ENCODE measurements around the gene TCEANC.
"Not testable (repeated sequence)": the region's sequence is repeated elsewhere in the genome, so short reads cannot be mapped to it uniquely, and the experiment has no call there.

The TCEANC gene, protein sequence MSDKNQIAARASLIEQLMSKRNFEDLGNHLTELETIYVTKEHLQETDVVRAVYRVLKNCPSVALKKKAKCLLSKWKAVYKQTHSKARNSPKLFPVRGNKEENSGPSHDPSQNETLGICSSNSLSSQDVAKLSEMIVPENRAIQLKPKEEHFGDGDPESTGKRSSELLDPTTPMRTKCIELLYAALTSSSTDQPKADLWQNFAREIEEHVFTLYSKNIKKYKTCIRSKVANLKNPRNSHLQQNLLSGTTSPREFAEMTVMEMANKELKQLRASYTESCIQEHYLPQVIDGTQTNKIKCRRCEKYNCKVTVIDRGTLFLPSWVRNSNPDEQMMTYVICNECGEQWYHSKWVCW

DNA sequence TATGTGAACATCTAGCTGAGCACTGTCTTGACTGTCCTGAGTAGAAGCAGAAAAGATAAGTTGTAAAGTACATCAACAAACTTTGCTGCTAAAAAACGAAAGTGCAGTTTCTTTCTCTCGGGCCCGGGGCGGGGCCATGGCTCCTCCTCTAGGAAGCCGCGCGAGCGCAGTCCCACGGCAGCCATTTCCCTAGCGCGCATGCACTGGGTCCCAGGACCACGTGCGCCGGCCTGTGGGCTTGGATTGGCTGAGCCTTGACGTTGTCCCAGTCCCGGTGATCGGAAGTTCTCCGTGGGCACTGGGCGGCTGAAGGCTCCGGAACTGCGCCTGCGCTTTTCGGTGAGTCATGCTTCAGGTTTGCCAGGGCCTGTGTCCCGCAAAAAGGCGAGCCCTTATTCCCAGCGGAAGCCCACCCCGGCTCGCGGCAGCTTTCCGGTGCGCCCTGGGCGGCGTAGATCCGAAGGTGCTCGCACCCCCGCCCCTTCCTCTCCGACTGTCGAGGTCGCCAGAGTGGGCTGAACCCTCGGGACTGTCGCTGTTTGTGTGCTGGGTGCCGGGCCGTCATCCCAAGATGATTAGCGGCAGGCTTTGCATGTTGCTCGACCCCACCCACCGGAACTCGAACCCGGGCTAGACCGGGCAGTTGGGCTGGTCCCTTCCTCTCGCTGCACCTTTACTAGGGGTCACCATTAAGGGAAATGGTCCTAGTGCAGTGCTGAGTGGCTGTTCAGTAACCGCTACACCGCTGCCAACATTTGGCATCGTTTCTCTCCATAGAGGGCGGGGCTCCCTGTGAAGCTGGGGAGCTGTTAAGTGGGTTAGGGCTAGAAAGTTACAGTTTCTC is at the start of gene TCEANC:
TSS of gene TCEANC (plus strand) at position 292 of the 844 bp plus-strand sequence. CDS start 9,368 bp downstream, outside the sequence.
- FAIRE-seq = peak; percentile 98

DNA sequence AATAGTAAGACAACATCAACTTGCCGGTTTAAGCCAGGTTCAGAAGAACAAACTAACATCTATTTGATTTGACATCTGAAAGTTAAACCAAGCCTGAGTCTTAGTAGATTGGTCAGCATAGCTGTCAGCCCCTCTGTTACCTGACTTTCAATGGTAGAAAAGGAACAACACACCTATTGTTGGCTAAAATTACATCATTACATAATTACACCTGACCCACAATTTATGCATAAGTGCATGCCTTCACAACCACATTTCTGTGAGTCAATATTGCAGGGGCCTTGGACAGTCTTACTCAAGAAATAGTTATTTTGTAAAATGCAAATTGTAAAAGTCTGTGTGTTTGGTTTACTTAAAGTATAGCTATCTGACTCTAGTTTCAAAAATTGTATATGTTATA is 47.3 kb upstream of the TCEANC start:
- no peak for FAIRE-seq

DNA sequence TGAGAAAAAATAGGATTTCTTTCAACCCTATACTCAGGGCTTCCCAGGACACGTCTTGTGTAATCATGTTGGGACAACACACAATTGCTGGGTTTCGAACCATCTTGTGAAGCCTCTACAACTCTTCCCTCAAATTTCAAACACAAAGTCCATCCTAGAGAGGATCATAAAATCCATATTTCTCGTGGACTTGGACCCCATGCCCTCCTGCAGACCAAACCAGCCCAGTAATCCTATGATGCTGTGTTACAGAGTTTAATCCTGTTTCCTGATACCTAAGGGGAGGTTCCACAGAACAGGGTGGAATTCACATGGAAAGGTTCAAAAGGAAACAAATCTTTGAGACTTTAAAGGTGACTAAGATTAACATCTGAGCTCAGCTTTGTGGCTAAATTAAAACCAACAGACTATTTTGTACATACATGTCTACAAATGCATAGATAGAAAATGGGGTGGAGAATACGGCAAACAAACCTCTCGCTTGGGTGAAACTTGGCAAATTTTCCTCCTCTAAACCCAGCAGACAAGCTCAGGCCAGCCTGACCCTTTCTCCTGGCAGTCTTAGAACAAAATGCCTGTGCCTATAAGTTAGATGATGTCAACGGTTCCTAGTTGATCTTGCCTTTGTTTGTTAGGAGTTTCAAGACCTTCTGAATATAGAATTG is 45.5 kb upstream of the TCEANC start:
- FAIRE-seq = no peak

DNA sequence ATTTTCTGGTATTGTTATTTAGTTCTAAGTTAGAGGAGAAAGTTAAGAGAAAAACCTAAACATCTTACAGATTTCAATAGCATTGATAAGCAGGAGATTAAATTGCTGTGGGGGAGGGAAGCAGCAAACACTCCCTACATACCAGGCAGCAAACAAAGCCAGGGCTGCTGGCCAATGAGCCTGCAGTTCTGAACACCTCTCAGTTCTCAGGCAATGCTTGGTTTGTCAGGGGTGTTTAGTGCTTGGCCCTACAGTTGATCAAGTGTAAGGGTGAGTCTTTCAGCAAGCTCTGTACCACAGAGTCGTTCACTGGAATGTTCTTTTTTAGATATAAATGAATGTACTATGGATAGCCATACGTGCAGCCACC is 45.0 kb upstream of the TCEANC start:
- no peak for FAIRE-seq

DNA sequence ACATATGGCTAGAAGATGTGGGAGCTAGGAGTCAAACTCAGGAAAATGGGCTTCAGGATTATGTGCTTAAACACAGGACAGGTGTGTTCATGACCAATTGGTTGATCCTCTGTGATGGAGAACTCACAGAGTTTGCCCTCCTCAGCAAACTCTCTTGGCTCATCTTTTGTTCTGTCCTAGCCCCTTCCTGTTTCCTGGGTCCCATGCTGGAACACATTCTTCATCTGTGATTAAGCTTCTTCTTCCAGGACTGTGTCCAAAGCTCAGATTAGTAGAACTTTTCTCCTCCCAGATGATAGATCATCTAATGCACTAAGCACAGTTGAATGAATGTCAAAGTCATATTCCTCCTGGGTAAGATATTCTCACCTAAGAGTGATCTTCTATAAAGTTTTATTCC is 38.8 kb upstream of the TCEANC start:
- FAIRE-seq = no peak

DNA sequence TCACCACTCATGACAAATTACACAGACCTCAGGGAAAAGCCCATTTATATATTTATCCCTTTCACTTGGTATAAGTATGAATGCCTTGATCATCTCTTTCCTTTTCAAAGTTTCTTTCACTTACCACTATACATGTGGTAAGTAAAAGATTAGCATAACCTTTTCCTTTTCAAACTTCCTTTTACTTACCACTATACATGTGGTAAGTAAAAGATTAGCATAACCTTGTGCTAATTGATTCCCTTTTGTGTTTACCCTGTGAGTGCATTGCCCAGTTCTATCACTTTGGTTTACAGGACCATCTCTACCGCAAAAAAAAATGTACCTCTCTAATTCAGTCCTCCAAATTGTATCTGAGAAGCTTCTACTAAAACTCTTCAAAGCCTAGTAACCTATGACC is 32.7 kb upstream of the TCEANC start:
- no peak for FAIRE-seq

DNA sequence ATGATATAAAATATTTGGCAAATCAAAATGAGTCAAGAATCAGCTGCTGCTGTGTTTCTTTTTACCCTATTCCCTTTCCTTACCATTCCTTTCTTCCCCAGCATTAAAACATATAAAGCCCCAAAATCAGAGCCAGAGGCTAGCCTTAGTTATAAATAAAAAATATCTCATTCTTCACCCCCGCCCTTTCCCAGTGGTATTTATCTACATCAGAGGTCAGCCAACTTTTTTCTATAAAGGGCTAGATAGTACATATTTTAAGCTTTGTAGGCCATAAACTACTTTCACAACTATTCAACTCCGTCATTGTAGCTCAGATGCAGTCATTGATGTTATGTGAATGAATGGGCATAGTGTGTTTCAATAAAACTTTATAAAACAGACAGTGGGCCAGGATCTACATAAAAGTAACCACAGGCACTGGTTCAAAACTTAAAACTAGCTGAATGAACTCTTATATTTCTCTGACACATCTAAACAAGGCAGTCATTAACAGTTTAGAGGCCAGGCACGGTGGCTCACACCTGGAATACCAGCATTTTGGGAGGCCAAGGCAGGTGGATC is 30.5 kb upstream of the TCEANC start:
- no peak for FAIRE-seq

DNA sequence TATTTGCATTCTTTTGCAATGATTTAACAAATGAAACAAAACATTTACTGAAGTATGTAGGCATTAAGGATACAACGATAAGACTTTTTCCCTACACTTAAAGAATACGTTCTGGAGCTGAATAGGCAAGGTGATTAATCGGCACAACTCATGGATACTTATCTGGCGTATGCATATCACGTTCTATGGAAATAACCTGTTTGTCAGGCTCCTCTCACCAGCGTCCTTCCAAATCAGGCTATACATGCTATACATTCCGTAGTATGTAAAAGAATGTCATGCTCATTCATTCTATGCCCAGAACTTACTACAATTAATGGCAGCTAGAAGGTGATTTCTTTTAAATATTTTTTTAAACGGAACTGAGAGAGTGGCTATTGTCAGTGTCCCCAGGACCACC is 25.6 kb upstream of the TCEANC start:
- no peak for FAIRE-seq

DNA sequence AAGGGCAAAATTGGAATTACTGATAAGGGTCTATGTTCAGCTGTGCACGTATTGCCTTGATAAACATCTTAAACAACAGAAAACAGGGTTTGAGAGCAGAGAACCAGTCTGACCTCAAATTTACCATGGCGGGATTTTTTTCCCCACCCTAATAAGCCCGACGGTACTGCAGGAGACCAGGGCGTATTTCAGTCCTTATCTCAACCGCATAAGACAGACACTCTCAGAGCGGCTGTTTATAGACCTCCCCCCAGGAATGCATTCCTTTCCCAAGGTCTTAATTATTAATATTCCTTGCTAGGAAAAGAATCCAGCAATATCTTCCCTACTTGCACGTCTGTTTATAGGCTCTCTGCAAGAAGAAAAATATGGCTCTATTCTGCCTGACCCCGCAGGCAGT is 15.7 kb upstream of the TCEANC start:
- not testable (repeated sequence) for FAIRE-seq

DNA sequence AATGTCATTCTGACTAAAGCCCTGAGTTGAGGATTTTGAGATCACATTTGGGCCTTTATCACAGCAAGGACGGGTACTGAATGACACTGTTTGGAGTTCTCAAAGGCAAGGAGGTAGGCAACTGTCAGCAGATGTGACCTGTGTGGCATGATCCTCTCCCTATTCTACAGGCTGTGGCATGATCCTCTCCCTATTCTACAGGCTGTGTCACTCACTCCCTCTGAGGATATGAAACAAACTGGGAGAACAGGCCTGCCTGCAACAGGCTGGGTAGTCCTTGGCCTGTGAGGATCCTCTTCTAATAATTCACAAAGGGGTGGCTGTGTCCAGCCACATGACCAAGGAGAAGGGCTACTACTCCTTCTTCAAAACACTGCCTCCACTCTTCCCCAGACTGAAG is 14.9 kb upstream of the TCEANC start:
- FAIRE-seq = no peak

DNA sequence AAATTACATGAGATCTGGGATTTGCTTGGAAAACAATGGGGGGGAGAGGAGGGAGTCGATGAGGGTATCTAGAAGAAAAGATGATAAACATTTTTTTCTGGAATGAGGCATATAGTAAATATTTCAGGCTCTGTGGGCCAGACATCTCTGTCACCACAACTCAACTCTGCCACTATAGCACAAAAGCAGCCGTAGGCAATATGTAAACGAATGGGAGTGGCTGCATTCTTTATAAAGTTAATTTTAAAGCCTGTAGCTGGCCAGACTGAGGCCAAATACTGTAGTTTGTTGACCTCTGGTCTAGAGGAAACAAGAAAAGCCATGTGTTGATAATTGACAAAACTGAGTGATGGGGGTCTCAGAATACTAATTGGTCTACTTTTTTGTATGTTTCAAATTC is 14.1 kb upstream of the TCEANC start:
- FAIRE-seq = no peak

DNA sequence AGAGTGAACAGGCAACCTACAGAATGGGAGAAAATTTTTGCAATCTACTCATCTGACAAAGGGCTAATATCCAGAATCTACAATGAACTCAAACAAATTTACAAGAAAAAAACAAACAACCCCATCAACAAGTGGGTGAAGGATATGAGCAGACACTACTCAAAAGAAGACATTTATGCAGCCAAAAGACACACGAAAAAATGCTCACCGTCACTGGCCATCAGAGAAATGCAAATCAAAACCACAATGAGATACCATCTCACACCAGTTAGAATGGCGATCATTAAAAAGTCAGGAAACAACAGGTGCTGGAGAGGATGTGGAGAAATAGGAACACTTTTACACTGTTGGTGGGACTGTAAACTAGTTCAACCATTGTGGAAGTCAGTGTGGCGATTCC is 11.3 kb upstream of the TCEANC start:
- FAIRE-seq = not testable (repeated sequence)

DNA sequence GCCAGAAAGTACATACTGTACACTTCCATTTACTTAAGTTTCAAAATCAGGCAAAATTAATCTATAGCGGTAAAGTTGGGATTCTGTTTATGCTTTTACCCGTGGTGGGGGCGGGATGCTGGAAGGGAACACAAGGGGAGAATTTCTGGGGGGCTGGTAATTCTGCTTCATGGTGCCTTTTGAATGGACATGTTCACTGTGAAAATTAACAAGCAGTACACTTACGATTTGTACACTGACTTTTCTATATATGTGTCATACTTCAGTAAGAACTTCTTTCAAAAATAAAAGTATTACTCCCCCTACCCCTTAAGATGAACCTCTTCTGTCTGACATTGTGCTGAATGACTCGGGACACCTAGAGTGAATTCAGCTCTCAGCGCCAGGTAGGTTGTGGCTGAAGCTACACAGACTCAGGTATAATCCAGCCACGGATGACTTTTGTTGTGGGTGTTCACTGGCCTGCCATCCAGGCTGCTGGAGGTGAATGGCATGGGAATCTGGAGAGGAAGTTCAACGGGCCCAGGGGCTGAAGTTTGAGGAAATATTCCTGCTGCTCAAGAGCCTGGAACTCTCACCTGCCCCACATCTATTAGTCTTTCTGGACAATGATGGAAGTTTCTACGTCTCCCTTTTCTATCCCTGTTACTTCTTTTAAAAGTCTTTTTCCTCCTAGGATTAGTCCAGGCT is 7.3 kb upstream of the TCEANC start:
- FAIRE-seq = no peak

DNA sequence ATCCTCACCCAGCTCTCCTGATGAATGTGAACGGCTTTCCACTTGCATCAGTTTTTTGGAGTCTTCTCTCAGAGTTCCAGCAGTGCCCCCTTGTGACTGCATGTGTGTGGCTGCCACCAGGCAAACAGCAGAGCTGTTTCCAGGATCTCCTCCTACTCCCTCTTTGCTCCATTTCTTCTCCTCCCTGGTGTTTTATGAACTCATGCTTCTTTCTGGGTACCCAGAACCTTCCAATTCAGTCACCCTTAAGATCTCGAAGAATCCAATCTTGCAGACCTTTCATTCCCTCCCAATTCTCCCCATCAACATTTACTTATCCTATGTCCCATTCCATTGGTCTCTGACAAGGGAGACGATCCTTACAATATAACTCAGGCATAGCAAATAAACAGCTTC is 6.8 kb upstream of the TCEANC start:
- peak; percentile 76 for FAIRE-seq

DNA sequence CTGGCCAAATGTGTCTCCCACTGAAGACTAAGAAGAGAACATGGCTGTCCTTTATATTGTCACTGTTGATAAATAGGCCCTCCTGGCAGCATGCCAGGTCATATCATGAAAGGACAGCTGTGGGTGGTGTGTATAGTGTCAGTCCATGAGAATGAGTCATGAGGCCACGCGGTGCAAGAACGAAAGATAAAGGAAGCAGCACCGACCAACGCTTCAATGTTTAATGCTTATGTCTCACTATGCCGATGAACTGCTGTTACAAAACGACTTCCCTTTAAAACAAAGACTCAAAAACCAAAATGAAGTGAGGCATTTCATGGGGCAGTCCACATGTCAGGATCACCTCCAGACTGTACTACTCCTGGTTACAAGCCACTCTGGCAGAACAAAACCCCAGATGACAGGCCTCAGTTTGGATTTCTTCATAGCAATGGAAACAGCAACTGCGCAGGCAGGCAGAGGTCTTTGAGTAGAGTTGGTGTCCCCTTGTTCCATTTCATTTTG is 5.2 kb upstream of the TCEANC start:
- no peak for FAIRE-seq

DNA sequence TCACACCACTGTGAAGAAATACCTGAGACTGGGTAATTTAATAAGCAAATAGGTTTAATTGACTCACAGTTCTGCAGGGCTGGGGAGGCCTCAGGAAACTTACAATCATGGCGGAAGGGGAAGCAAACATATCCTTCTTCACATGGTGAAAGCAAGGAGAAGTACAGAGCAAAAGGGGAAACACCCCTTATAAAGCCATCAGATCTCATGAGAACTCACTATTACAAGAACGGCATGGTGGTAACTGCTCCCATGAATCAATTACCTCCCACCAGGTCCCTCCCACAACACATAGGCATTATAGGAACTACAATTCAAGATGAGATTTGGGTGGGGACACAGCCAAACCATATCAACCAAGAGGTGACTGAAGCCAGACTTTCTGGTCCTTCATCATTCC is 4.6 kb upstream of the TCEANC start:
- not testable (repeated sequence) for FAIRE-seq

DNA sequence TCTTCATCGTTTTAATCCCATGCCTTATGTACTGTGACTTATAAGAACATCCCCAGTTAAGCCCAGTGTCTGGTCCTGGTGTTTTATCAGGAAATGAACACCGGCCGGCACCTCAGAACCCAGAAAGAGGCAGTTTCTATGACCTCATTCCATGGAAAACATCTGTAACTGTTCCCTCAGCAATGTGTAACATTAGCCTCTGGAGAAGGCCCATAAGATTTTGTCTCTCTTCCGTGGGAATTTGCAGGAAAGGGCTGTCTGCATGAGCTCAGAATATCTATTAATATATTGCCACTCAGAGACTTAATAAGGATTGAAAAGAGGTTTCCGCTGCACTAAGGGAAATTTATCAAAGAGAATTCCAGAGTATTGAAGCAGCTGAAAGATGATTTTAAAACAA is 3.1 kb upstream of the TCEANC start:
- FAIRE-seq = no peak

DNA sequence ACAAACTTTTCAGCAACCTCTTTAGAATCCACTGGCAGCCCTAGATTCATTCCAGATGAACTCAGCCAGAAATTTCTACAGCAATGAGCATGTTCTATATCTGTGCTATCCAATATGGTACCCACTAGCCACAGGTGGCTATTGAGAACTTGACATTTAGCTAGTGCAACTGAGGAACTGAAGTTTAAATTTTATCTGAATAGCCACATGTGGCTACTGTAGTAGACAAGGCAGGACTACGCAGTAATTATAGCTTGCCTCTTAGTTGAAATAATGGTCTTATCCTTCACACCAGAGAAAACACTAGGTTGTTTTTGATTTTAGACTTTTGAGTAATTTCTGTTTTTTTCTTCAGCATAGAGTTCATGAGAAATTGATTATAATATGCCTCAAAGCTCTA is 2.6 kb upstream of the TCEANC start:
- FAIRE-seq = no peak

DNA sequence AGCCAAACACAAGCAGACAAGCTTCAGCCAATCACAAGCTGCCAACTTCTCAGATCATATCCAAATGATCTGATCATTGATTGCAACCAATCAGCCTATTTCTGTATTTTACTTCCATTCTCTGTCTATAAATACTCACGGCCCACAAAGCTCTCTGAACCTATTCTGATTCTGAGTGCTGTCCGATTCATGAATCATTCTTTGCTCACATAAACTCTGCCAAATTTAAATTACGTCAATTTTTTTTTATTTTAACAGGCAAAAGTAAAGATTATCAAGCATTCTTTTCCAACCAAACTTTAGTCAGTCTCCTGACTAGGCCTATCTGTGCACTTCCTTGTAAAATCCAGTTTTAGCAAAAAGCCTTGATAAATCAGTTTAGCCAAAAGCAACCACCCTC is 1.8 kb upstream of the TCEANC start:
- FAIRE-seq = no peak

DNA sequence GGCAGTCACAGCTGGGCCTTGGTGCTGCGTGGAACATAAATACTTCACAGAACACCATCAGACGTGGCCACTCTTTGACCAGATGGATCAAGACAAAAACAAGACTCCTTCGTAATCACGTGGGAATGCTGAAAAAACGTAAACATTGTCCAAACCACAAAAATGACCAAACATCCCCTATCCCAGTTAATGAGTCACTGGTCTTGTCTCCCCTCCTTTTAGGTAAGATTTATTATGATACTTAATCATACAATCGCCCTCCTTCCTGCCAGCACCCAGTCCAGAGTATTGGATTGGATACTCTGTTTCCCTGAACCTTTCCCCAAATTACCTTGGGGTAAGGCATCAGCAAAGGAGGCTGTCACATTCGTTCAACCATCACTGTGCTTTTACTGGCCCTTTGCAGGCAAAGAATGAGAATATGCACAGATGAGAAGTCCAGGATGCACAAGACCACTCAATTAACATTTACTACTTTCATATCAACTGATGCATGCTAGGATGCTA is 601 bp upstream of the TCEANC start:
- FAIRE-seq = no peak

DNA sequence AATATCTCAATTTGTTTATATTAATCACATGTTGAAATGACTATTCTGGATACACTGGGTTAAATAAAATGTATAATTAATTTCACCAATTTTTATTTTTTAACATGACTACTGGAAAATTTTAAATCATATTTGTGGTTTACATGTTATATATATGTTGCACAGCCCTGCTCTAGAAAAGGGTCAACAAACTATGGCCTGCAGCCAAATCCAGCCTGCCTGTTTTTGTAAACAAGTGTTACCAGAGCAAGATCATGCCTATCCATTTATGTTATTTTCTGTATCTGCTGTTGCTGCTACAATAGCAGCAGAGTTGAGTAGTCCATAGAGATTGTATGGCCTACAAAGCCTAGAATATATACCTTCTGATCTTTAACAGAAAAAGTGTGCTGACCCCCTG is 1.2 kb downstream of the TCEANC start:
- FAIRE-seq = no peak

DNA sequence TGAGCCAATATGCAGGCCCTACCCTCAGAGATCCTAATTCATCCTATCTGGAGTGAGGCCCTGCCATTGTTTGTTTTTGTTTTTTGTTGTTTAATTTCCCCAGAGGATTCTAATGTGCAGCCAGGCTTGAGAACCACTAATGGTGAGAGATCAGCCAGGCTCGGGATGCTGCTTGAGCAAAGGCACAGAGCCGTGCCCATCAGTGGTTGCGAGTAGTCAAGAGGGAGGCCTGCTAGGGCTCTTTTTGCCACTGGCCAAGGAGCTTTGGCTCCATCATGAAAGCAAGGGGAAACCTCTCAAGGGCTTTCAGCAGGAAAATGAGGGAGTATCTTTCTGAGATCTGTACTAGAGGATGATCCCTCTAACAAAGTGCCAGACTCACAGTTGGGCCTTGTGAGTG is 2.7 kb downstream of the TCEANC start:
- FAIRE-seq = no peak
